A172 (cell line): Measurements from ENCODE around the gene SLC25A34. TPM values are rescaled to one million over a fixed set of nuclear protein-coding genes. Genes with fewer than 3 reads are reported as not detected.

ENCODE experiments used
- DNase-seq: peaks from one replicate; pipeline ENCODE4 v3.0.0-alpha.2; 2015; ENCODE audit warnings: low spot score
- total RNA-seq: library from RNA; depleted of rRNA; stranded (reverse); fragments of >200 nt; shearing (Covaris generic); gene quantifications from 2 replicates; pipeline ENCODE4 v1.2.3, GENCODE V29; 2014

The SLC25A34 gene
- total RNA-seq, 1 experiment from 2014 or later = not detected

GRCh38 chr1:15714406-15715136, 21.5 kb upstream of the SLC25A34 start:
- no peak for DNase-seq

- DNase-seq = no peak
These were observed 18.5 kb upstream of the SLC25A34 start for GRCh38 chr1:15717418-15718125.

- no peak for DNase-seq
These were observed 17.9 kb upstream of the SLC25A34 start for GRCh38 chr1:15718199-15718601.

GRCh38 chr1:15719381-15720120, 16.5 kb upstream of the SLC25A34 start:
- no peak for DNase-seq

GRCh38 chr1:15720861-15721260, 15.2 kb upstream of the SLC25A34 start:
- no peak for DNase-seq

- no peak for DNase-seq
These were observed 13.6 kb upstream of the SLC25A34 start for GRCh38 chr1:15722411-15722810.

- no peak for DNase-seq
These were observed 13.1 kb upstream of the SLC25A34 start for GRCh38 chr1:15722836-15723532.

GRCh38 chr1:15723631-15724246, 12.3 kb upstream of the SLC25A34 start:
- no peak for DNase-seq

GRCh38 chr1:15724949-15725880, 10.8 kb upstream of the SLC25A34 start:
- DNase-seq = no peak

GRCh38 chr1:15726508-15726907, 9.6 kb upstream of the SLC25A34 start:
- DNase-seq = no peak

- DNase-seq = no peak
These were observed 9.0 kb upstream of the SLC25A34 start for GRCh38 chr1:15727021-15727420.

- DNase-seq = no peak
These were observed 8.6 kb upstream of the SLC25A34 start for GRCh38 chr1:15727424-15727823.

- no peak for DNase-seq
These were observed 8.1 kb upstream of the SLC25A34 start for GRCh38 chr1:15727866-15728534.

- no peak for DNase-seq
These were observed 7.0 kb upstream of the SLC25A34 start for GRCh38 chr1:15728937-15729657.

- no peak for DNase-seq
These were observed 5.6 kb upstream of the SLC25A34 start for GRCh38 chr1:15730423-15730822.

GRCh38 chr1:15730936-15731335, 5.1 kb upstream of the SLC25A34 start:
- DNase-seq = no peak

GRCh38 chr1:15731735-15732685, 4.0 kb upstream of the SLC25A34 start:
- no peak for DNase-seq

GRCh38 chr1:15732686-15733081, 3.4 kb upstream of the SLC25A34 start:
- no peak for DNase-seq
